Panc1 (cell line): ENCODE results near the gene VAT1L. TPM values are rescaled to one million over a fixed set of nuclear protein-coding genes. Genes with fewer than 3 reads are reported as not detected.

Experiments used
- ATAC-seq: fragments of 200-7000 bp; cut with Tn5 transposase; 2 replicates; pipeline ENCODE4 v1.9.1; 2020; ENCODE audit warnings: mild to moderate bottlenecking, moderate library complexity
- BruUV-seq: library from RNA; stranded (reverse); fragments of 400-500 nt; replicated peaks from 2 replicates; lab custom pipeline; 2021; lab: Mats Ljungman, UMichigan
- CTCF ChIA-PET: fragments of 300-600 bp; sonication (Branson Sonifier 250); formaldehyde crosslinking; loops from one replicate; lab custom pipeline; 2022; ENCODE audit warnings: antibody characterized with exemption; lab: Charles Lee
- POLR2A ChIA-PET: fragments of 300-600 bp; sonication (Branson Sonifier 250); formaldehyde crosslinking; loops from one replicate; lab custom pipeline; 2022; ENCODE audit warnings: antibody characterized with exemption; lab: Charles Lee
- DNase-seq: peaks from one replicate; pipeline ENCODE4 v3.0.0-alpha.2; 2010; ENCODE audit warnings: low read depth, low spot score
- H3K27ac ChIP-seq: 2 replicates; pipeline ENCODE4 v1.5.1; 2011; ENCODE audit warnings: mild to moderate bottlenecking, low read length, inconsistent platforms
- H3K27me3 ChIP-seq: fragments of 200-500 bp; sonication (Bioruptor generic); 2 replicates; pipeline ENCODE4 v1.6.0; 2014; ENCODE audit warnings: low read length, inconsistent platforms; ENCODE audit not compliant: control insufficient read depth, insufficient read depth
- H3K36me3 ChIP-seq: fragments of 200-500 bp; sonication (Bioruptor generic); 2 replicates; pipeline ENCODE4 v1.5.1; 2014; ENCODE audit warnings: inconsistent platforms, mild to moderate bottlenecking, low read length, moderate library complexity; ENCODE audit not compliant: control insufficient read depth, insufficient read depth
- H3K4me1 ChIP-seq: 2 replicates; pipeline ENCODE4 v1.5.1; 2011; ENCODE audit warnings: inconsistent platforms, mild to moderate bottlenecking, low read length, moderate library complexity; ENCODE audit not compliant: control insufficient read depth, insufficient read depth
- H3K4me3 ChIP-seq, 2 experiments: 2 replicates each; pipeline ENCODE4 v1.5.1; 2011 to 2012; ENCODE audit warnings: low read depth in 2 of 2, low read length in 2 of 2, mild to moderate bottlenecking in 2 of 2, inconsistent platforms in 1 of 2, moderate library complexity in 1 of 2
- H3K9me3 ChIP-seq: fragments of 200-500 bp; sonication (Bioruptor generic); 2 replicates; pipeline ENCODE4 v1.5.1; 2014; ENCODE audit warnings: low read depth, mild to moderate bottlenecking, inconsistent platforms, low read length, moderate library complexity; ENCODE audit not compliant: control insufficient read depth, insufficient read depth
- CTCF ChIP-seq: fragments of 450-650 bp; IDR thresholded peaks from 2 replicates; pipeline ENCODE4 v1.5.1; 2017; ENCODE audit warnings: mild to moderate bottlenecking
- POLR2AphosphoS5 ChIP-seq: IDR thresholded peaks from 2 replicates; pipeline ENCODE4 v1.6.1; 2012; ENCODE audit warnings: mild to moderate bottlenecking, low read depth, low read length, moderate library complexity
- REST ChIP-seq, 2 experiments: IDR thresholded peaks; 2 replicates each; pipeline ENCODE4 v1.6.1; 2011 to 2012; ENCODE audit warnings: low read depth in 2 of 2, control low read depth in 1 of 2, low read length in 1 of 2, mild to moderate bottlenecking in 1 of 2, moderate library complexity in 1 of 2; ENCODE audit not compliant: insufficient read depth in 1 of 2
- SIN3A ChIP-seq: IDR thresholded peaks from 2 replicates; pipeline ENCODE4 v1.6.1; 2012; ENCODE audit warnings: low read depth, mild to moderate bottlenecking, low read length, moderate library complexity, borderline replicate concordance; ENCODE audit not compliant: insufficient read depth
- TCF7L2 ChIP-seq: IDR thresholded peaks from 2 replicates; pipeline ENCODE4 v1.6.1; 2011; ENCODE audit warnings: mild to moderate bottlenecking, low read depth, low read length, inconsistent platforms
- in situ Hi-C: cut with HindIII; loops from 2 replicates; pipeline ENCODE4 v1.10.0; 2016; ENCODE audit warnings: low sequenced_read_pairs, low pct_unique_long_range_greater_than_20kb
- intact Hi-C: fragments of 100-400 bp; cut with micrococcal nuclease; formaldehyde crosslinking; loops from one replicate; pipeline ENCODE4 v1.10.0; 2022; ENCODE audit not compliant: unreplicated experiment
- total RNA-seq: library from RNA; stranded (reverse); gene quantifications from one replicate; pipeline ENCODE4 v1.2.1, GENCODE V29; 2021; ENCODE audit not compliant: unreplicated experiment

Gene VAT1L
- total RNA-seq, 1 experiment from 2014 or later: not detected

GRCh38 chr16:77853161-77853560 is 64.8 kb downstream of the VAT1L start:
- H3K36me3 ChIP-seq: no peaks in the 10 kb centered on the region
- no TSS peak for BruUV-seq
- H3K27ac ChIP-seq: no peak overlapping the region
- no peak for TF ChIP-seq TCF7L2
- no peak for TF ChIP-seq SIN3A
- no peak for TF ChIP-seq CTCF
- TF ChIP-seq REST (IDR thresholded peaks at IDR 0.05; ENCODE audit: insufficient read depth in 1 of 2, low read depth in 2 of 2, low read length in 1 of 2): no peak
- no peak for TF ChIP-seq POLR2AphosphoS5
- peaks cover 11% of the 10 kb centered on the region for H3K27me3 ChIP-seq
- ATAC-seq (no peak), DNase-seq (no peak)
- no peaks in the 10 kb centered on the region for H3K9me3 ChIP-seq
- intact Hi-C loops: no loop called here
- H3K4me3 ChIP-seq: no peak overlapping the region
- no peaks in the 10 kb centered on the region for H3K4me1 ChIP-seq
- ChIA-PET CTCF (no interaction called here), POLR2A (no interaction called here)
- in situ Hi-C loops: no loop called here

GRCh38 chr16:77856438-77857160 is 68.2 kb downstream of the VAT1L start:
- ATAC-seq (no peak), DNase-seq (no peak)
- H3K27me3 ChIP-seq: peaks cover 12% of the 10 kb centered on the region
- no peak for TF ChIP-seq TCF7L2
- no peak for TF ChIP-seq REST (IDR thresholded peaks at IDR 0.05; ENCODE audit: insufficient read depth in 1 of 2, low read depth in 2 of 2, low read length in 1 of 2)
- no peak for TF ChIP-seq POLR2AphosphoS5
- TF ChIP-seq SIN3A: no peak
- TF ChIP-seq CTCF: no peak
- no peaks in the 10 kb centered on the region for H3K4me1 ChIP-seq
- in situ Hi-C loops: no loop called here
- CTCF ChIA-PET: no interaction called here
- H3K27ac ChIP-seq: no peak overlapping the region
- no peaks in the 10 kb centered on the region for H3K9me3 ChIP-seq
- H3K4me3 ChIP-seq: no peak overlapping the region
- intact Hi-C loops: no loop called here
- no peaks in the 10 kb centered on the region for H3K36me3 ChIP-seq
- BruUV-seq: no TSS peak
- POLR2A ChIA-PET: no interaction called here
